Calu3 (cell line): ENCODE results near the gene APOL1. TPM values are rescaled to one million over a fixed set of nuclear protein-coding genes. Genes with fewer than 3 reads are reported as not detected.
A peak's percentile ranks its signal among the peaks of the same experiment; 100 is the strongest.

Experiments used
- BruUV-seq: library from RNA; stranded (reverse); fragments of 400-500 nt; replicated peaks from 2 replicates; lab custom pipeline; 2021; lab: Mats Ljungman, UMichigan
- CTCF ChIA-PET: fragments of 300-600 bp; sonication (Branson Sonifier 250); formaldehyde crosslinking; loops from one replicate; lab custom pipeline; 2022; ENCODE audit warnings: antibody characterized with exemption; lab: Charles Lee
- DNase-seq: peaks from one replicate; pipeline ENCODE4 v3.0.0; 2022
- H3K27ac Mint-ChIP-seq: one replicate; pipeline ENCODE4 v1.8.0; 2022; ENCODE audit warnings: mixed read lengths; ENCODE audit not compliant: unreplicated experiment
- H3K27me3 Mint-ChIP-seq: one replicate; pipeline ENCODE4 v1.8.0; 2022; ENCODE audit warnings: mixed read lengths; ENCODE audit not compliant: unreplicated experiment
- H3K36me3 Mint-ChIP-seq: one replicate; pipeline ENCODE4 v1.8.0; 2022; ENCODE audit warnings: mild to moderate bottlenecking, moderate library complexity, mixed read lengths; ENCODE audit not compliant: insufficient read depth, unreplicated experiment
- H3K4me1 Mint-ChIP-seq: one replicate; pipeline ENCODE4 v1.8.0; 2022; ENCODE audit warnings: mild to moderate bottlenecking, low read depth, mixed read lengths; ENCODE audit not compliant: unreplicated experiment
- H3K4me3 Mint-ChIP-seq: one replicate; pipeline ENCODE4 v1.8.0; 2022; ENCODE audit warnings: mild to moderate bottlenecking, low read depth, moderate library complexity, mixed read lengths; ENCODE audit not compliant: unreplicated experiment
- H3K9me3 Mint-ChIP-seq: one replicate; pipeline ENCODE4 v1.8.0; 2022; ENCODE audit warnings: low read depth, mixed read lengths; ENCODE audit not compliant: unreplicated experiment
- intact Hi-C: fragments of 100-400 bp; cut with micrococcal nuclease; formaldehyde crosslinking; loops from one replicate; pipeline ENCODE4 v1.10.0; 2022; ENCODE audit not compliant: unreplicated experiment
- total RNA-seq: library from RNA; stranded (reverse); gene quantifications from 2 replicates; pipeline ENCODE4 v1.2.3, GENCODE V29; 2022
- TF ChIP-seq, protein P1 (sequence below): fragments of 200-600 bp; IDR thresholded peaks from one replicate; pipeline ENCODE4 v1.8.0; 2022; ENCODE audit warnings: antibody characterized with exemption; ENCODE audit not compliant: unreplicated experiment

APOL1 gene
- total RNA-seq, 1 experiment from 2014 or later: 313 TPM

DNA sequence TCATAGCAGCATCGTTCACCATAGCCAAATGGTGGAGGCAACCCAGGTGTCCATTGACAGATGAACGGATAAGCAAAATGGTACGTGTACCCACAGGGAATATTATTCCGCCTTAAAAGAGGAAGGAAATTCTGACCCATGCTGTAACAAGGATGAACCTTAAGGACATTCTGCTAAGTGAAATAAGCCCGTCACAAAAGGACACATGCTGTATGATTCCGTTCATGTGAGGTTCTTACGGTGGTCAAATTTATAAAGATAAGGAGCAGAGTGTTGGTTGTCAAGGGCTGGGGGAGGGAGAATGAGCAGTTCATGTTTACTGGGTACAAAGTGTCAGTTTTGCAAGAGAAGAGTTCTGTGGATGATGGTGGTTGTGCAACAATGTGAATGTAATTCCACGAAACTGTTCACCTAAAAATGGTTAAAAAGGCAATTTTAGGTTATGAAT is 26.3 kb downstream of the APOL1 start:
- peaks cover 70% of the 10 kb centered on the region for H3K36me3 Mint-ChIP-seq
- H3K27ac Mint-ChIP-seq: no peak overlapping the region
- H3K9me3 Mint-ChIP-seq: peaks cover 4% of the 10 kb centered on the region
- no TSS peak for BruUV-seq
- no peaks in the 10 kb centered on the region for H3K4me1 Mint-ChIP-seq
- no peak for DNase-seq
- H3K4me3 Mint-ChIP-seq: no peak overlapping the region
- TF ChIP-seq, protein P1, sequence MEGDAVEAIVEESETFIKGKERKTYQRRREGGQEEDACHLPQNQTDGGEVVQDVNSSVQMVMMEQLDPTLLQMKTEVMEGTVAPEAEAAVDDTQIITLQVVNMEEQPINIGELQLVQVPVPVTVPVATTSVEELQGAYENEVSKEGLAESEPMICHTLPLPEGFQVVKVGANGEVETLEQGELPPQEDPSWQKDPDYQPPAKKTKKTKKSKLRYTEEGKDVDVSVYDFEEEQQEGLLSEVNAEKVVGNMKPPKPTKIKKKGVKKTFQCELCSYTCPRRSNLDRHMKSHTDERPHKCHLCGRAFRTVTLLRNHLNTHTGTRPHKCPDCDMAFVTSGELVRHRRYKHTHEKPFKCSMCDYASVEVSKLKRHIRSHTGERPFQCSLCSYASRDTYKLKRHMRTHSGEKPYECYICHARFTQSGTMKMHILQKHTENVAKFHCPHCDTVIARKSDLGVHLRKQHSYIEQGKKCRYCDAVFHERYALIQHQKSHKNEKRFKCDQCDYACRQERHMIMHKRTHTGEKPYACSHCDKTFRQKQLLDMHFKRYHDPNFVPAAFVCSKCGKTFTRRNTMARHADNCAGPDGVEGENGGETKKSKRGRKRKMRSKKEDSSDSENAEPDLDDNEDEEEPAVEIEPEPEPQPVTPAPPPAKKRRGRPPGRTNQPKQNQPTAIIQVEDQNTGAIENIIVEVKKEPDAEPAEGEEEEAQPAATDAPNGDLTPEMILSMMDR: no peak
- no peaks in the 10 kb centered on the region for H3K27me3 Mint-ChIP-seq
- intact Hi-C loops: no loop called here
- CTCF ChIA-PET: interaction anchor here (0.6 to 1.7 kb wide), 2 partner anchors 15 to 40 kb away, joined by 5 to 6 read pairs; partner anchors contain the start of gene APOL2

DNA sequence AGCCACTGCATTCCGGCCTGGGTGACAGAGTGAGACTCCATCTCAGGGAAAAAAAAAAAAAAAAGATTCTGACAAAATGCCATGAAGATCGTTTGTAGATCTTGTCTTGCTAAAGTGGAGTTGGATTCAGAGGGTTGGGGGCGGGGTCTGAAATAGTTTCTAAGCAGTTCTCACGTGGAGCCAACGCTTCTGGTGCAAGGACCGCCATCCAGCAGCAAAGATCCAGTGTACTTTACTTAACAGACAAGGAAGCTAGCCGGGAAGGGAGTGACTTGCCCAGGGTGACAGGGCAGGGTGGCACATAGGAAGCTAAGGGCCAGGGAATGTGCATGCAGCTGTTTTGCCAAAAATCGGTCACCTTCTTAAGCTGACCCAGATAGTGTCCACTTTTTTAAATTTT is 27.4 kb downstream of the APOL1 start:
- H3K4me3 Mint-ChIP-seq: no peak overlapping the region
- H3K36me3 Mint-ChIP-seq: peaks cover 76% of the 10 kb centered on the region
- no TSS peak for BruUV-seq
- no peaks in the 10 kb centered on the region for H3K9me3 Mint-ChIP-seq
- H3K27ac Mint-ChIP-seq: no peak overlapping the region
- no peak for DNase-seq
- H3K27me3 Mint-ChIP-seq: no peaks in the 10 kb centered on the region
- H3K4me1 Mint-ChIP-seq: no peaks in the 10 kb centered on the region
- TF ChIP-seq, protein P1: no peak
- intact Hi-C loops: no loop called here
- CTCF ChIA-PET: interaction anchor here (0.6 kb wide), 1 partner anchor 183 kb away, joined by 3 read pairs; no protein-coding TSS in a partner anchor

DNA sequence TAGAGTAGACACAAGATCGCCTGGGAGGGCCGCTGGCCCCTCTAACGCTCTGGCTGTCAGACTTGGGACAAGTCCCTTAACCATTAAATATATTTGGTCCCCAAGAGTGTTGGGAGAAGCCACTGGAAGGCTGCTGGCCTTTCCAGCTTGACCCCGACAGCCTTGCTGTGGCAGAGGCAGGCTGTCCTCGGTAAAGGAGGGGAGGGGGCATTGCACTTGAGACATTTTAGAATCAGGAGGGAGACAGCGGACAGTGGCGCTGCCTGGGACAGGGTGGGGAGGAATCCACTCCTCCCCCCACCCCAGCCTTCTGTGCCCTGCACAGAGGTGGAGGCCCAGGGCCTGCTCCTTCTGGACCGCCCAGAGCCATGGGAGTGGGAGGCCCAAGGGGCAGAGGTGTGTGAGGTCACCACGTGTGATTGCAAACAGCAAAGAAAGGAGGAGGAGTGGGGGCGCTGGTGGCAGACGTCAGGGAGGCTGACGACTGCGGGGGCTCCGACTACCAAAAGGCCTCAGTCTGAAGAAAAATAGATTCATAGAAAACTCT is 28.9 kb downstream of the APOL1 start:
- CTCF ChIA-PET: no interaction called here
- Mint-ChIP-seq H3K9me3 (no peaks in the 10 kb centered on the region), H3K4me1 (peaks cover 3% of the 10 kb centered on the region), H3K27ac (no peak overlapping the region), H3K4me3 (no peak overlapping the region), H3K36me3 (peaks cover 91% of the 10 kb centered on the region), H3K27me3 (no peaks in the 10 kb centered on the region)
- intact Hi-C loops: no loop called here
- DNase-seq: no peak
- TF ChIP-seq, protein P1: no peak
- BruUV-seq: TSS peak; percentile 85

DNA sequence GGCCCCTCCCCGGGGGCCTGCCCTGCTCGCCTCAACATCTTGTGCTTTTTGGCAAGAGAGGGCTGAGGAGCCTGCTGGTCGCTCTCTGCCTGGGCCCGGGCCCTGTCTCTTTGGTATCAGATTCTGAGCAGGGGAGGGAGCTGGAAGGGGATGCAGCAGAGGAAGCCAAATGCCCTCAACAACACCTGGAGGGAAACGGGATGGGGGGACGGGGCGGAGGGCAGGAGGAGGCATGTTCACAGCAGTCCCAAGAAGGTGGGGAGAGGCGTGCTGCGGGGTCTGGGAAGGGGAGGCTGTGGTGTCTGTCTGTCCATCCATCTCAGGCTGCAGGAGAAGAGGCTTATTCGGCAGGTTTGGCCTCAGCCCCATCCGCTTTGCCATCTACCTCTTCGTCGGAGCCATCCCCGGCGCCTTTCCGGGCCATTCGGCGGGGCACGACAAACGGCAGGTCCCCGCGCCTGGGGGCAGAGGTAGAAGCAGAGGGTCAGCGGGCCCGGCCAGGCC is 29.4 kb downstream of the APOL1 start:
- Mint-ChIP-seq H3K4me3 (no peak overlapping the region), H3K36me3 (peaks cover 92% of the 10 kb centered on the region), H3K9me3 (no peaks in the 10 kb centered on the region), H3K27ac (no peak overlapping the region), H3K4me1 (peaks cover 5% of the 10 kb centered on the region), H3K27me3 (no peaks in the 10 kb centered on the region)
- intact Hi-C loops: no loop called here
- CTCF ChIA-PET: interaction anchor here (1.1 kb wide), 1 partner anchor 19 kb away, joined by 3 read pairs; no protein-coding TSS in a partner anchor
- BruUV-seq: no TSS peak
- DNase-seq: no peak
- TF ChIP-seq, protein P1: no peak
